HG02678 (cell line): ENCODE data around the gene TBCD.

Experiments
- ATAC-seq: cut with Tn5 transposase; IDR thresholded peaks from one replicate; pipeline ENCODE4 v1.9.1; 2021; ENCODE audit warnings: mild to moderate bottlenecking, moderate library complexity; ENCODE audit not compliant: unreplicated experiment

Gene TBCD

DNA sequence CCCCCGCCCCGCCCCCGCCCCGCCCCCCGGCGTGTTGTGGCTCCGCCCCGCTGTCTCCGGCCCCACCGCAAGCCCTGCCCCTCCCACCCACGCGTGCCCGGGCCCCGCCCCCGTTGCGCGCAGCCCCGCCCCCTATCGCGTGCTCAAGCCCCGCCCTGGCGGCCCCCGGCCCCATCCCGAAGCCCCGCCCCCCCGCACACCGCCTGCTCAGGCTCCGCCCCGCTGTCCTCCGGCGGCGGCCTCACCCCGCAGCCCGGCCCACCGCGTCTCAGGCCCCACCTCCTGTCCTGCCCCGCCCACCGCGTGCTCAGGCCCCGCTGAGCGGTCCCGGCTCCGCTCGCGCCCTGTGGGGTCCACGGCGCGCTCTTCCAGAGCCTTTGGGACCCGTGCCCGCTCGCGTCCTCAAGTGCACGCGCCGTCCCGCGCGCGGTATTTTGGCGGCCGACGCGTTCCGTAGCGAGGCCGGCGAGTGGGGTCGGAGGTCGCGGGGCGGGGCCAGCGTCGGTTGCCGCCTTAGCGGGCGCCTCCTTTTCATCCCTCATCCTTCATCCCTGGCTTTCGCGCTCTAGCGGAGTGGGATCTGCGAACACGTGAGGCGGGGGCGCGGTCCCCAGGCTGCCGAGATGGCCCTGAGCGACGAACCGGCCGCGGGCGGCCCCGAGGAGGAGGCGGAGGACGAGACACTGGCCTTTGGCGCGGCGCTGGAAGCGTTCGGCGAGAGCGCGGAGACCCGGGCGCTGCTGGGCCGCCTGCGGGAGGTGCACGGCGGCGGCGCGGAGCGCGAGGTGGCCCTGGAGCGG, at the start of gene TBCD:
Gene TBCD, plus strand, starts transcription at position 495 of the 800 bp plus-strand sequence. Its CDS starts 129 bp downstream, at position 624.
- peak; percentile 78 for ATAC-seq

DNA sequence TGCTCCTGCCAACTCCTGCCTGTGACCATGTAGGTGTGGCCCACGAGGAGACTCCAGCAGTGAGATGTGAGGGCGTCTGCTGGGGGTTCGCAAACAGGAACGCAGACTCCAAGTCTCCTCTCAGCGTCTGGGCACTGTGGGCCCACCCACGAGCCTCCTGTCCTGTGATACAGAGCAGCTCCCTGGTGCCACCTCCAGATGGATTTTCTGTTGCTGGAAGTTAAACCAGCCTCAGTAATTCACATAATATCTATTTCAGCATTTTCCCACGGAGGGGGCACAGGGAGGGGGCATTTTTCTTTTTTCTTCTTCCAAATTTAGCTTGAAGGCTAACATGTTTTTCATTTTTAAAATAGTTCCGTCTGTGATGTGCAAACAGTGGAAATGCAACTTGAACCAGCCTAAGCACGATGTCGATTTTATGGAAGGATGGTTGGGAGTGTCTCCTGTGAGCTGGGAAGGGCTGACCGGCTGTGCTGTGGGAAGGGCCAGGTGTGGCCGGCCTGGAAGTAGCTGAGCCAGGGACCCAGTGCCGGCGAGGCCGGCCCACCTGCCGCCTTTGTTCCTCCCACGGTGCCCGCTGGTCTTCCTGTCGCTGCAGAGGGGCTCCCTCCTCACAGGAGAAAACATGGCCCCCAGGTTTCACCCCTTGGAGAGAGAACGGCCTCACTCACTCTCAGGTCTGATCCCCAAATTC, 49.5 kb upstream of the TBCD start:
- ATAC-seq, result no peak

DNA sequence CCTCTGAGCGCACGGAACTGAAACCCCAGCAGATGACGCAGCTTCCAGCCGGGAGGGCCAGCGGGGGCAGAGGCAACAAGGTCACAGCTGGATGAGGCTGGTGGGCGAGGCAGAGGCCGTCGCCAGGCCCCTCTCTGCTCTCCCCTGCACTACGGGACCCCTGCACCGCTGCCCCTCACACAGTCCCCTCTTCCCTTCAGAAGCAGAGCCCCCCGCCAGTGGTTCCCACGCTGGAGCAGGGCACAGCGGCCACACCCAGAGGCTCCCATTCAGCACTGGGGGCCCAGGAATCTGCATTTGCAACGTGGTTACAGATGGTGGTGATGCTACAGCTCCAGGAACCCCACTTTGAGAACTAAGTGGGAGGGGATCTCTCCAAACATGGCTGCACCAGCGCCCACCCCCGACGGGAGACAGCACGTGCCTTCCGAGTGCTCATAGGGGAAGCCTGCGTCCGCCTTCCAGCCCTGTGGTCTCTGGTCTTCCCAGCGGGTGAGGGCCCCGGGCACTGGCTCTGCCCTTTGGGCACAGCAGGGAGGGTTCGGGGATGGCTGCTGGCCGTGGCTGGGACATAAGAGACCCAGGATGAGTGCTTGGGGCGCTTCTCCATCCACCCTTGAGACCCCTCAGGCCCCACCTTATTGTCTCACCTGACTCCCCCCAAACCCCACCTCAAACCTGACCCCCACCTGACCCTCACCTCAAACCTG, 48.7 kb upstream of the TBCD start:
- no peak for ATAC-seq

DNA sequence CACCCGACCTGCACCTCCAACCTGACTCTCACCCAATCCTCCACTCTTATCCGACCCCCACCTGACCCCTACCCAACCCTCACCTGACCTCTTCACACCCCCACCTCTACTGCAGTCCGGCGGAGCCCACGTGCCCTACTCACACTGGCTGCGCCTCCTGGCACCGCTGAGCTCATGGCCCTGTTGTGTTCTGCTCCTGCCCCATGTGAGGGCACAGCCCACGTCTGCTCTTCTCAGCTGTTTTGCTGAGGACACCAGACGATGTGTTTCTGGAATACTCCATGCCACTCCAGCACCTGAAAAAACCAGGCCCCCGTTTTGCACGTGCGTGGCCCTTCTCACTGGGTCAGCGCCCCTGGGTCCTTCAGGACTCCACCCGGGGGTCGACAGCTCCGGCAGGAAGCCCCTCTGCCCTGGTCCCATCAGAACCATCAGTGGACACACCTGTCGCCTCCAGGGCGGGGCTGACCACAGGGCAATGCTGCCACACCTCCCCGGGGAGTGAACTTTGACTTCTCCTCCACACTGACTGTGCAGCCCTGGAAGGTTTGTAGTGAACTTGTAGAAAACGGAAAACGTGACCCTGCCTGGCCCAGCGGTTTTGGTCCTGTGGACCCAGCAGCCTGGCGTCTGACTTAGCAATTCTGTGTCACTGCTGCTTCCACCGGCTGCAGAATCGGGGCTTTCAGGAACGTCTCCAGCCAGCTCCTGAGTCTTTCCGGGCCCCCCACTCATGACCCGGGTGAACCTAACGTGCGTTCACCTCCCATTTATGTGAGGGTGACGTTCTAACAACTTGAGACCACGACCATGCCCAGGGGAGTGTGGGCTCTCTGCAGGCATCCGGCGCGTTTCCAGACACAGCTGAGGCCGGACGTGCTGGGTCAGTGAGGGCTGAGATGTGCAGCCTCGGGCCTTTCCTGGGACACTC, 47.7 kb upstream of the TBCD start:
- no peak for ATAC-seq

DNA sequence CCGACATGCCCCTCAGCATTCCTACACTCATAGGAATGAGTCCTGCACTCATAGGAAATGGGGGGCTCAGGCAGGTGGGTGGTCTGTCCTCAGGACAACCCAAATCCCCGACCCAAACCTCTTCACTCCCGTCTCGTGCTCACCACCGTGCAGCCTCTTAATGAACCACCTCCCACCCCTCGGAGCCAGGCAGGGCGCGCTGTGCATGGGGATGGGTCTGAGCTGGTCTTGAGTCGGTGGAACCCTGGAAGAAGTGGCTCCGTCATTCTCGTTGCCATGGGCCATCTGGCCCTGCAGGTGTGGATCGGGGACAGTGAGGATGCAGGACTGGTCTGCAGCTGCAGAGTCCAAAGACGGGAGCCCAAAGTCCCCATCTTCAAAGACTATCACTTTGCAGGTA, 47.0 kb upstream of the TBCD start:
- no peak for ATAC-seq

DNA sequence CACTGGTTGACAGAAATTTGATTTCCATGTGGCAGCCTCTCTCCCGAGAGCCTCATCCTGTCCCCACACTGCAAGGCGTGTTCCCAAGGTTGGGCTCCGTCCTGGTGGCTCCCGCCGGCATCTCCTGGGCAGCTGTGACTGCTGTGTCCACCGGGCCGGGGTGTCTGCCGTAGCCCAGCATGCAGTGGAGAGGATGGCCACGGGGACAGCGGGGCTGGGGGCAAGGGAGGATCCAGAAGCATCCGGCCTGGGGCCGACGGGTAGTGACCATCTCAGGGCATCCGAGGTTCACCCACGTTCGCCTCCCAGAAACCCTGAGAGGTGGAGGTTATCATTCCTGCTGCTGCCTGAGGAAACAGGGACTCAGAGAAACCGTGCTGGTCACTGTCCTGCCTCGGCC, 46.1 kb upstream of the TBCD start:
- ATAC-seq, result no peak

DNA sequence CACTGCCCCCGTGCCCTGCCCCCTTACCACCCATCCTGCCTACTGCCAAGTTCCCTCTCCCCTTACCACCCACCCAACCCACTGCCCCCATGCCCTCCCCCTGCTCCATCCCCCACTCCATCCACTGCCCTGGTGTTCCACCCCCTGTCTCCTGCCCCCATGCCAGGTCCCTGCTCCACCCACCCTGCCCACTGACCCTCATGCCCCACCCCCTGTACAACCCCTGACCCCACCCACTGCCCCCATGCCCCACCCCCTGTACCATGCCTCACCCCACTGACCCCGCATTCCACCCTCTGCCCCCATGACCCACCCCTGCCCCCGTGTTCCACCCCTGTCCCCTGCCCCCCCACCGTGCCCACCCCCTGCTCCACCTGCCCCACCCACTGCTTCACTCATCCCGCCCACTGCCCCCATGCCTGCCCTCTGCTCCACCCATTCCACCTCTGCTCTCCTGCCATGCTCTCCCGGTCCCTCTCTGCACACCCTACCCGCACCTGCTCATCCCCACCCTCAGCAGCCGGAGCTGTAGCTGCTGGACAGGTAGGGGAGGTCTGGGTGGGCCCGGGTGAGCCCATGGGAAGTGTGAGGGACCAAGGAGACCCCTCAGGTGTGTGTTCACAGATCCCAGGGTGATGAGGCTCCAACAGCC, 42.7 kb upstream of the TBCD start:
- no peak for ATAC-seq

DNA sequence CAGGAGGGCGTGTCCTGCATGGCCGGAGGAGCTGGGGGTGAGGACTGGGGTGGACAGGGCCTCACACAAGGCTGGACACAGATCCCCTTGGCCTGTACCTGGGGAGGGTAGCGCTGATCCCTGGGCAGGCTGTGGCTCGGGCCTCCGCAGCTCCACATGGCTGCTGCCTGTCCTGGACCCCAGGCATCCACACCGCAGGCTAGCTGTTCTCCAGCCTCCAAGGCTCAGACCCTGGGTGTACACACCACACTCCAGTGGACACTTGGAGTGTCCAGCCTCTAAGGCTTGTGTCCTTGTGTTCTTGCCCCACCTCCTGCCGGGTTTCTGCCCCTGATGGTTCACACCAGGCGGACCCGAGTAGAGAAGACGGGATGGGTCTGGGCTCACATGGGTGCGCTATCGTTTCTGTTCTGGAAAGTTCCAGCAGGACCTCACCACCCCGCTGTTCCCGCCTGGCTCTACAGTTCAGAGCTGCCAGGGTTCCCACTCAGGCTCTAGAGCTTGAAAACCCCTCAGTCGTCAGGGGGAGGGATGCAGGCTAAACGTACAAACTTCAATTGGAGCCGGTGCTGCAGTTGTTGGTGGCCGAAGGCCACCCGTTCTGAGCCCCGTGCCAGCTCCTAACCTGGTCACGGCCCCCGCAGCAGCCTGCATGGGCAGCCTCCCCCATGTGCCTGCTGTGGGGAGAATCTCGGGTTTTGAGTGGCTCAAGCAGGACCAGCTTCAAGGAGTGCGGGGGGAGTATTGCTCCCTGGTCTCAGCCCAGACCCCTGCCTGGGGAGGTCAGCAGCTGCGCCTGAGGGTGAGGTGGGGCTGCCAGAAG, 42.0 kb upstream of the TBCD start:
- ATAC-seq, result no peak

DNA sequence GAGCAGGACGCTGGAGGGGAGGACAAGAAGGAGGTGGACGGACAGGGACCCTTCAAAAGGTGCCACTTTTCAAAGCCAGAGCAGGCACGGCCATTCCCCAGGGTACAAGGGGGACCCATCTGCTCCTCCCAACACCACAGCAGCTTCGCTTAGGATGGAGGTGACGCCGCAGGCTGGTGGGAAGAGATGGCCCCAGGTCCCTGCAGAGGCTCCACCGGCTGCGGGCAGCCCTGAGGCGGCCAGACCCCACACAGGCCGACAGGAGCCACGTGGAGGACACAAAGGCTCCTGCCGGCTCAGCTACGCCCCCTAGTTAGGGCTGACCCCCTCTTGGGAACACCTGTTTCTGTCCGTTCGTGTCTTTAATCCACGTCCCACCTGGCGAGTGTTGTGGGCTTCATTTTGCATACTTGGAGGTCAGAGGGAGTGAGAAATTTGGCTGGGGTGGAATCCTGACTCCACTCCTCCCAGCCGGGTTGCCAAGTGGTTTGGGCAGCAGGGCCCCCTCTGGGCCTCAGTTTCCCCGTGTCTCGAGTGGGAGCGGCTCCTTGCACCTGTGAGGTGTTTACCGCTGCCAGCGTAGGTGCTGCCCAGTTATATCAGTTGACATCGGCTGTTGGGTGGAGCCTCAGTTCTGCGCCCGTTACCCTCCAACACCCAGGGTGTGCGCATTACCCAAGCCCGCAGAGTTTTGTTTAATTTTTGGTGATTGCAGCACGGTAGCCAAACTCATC, 41.2 kb upstream of the TBCD start:
- no peak for ATAC-seq

DNA sequence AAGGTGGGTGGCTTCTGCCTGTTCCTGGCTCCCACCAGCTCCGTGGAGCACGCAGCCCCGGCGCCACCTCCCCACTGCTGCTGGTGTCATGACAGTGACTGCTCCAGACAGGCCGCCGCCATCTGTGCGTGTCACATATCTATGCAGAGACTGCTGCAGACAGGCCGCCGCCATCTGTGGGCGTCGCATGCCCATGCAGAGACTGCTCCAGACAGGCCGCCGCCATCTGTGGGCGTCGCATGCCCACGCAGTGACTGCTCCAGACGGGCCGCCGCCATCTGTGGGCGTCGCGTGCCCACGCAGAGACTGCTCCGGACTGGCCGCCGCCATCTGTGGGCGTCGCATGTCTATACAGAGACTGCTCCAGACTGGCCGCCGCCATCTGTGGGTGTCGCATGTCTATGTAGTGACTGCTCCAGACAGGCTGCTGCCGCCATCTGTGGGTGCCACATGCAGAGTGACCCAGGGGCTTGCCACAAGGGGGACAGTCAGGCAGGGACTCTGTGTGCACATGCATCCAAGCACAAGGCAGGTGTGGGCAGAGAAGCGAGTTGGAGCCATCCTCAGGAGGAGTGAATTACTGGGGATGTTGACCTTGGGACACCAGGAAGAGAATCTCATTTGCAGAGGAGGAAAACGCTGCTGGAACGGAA, 38.7 kb upstream of the TBCD start:
- ATAC-seq, result no peak

DNA sequence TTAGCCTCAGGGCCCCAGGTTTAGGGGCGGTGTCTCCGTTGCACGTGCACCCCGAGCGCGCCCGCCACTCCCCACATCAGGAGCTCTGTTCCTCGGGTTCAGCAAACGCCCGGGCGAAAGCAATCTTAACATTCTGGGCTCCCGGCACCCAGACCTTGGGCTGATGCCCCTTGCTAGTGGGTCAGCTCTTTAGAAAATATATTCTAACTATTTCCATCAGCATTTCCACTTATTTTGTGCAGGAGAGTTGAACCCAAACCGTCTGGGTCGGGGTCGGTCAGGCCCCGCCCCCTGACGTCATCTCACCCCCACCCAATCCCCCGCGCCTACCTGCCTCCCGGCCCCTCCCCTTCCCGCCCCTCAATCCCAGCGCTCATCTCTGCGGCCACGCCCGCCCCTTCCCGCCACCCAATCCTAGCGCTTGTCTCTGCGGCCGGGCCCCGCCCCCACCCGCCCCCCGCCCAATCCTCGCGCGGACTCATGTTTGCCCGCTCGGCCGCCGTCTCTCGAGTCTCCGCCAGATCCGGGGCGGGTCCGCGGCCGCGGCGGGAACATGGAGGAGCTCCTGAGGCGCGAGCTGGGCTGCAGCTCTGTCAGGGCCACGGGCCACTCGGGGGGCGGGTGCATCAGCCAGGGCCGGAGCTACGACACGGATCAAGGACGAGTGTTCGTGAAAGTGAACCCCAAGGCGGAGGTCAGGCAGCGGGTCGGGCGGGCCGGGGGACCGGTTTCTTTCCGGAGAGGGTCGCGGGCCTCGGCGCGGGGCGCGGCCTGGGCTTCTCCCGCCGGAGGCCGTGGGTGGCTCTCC, 35.5 kb upstream of the TBCD start, which contains the start of gene FN3KRP:
Gene FN3KRP, plus strand, starts transcription at position 504 of the 808 bp plus-strand sequence. Its CDS starts 50 bp downstream, at position 554.
- peak; percentile 82 for ATAC-seq

DNA sequence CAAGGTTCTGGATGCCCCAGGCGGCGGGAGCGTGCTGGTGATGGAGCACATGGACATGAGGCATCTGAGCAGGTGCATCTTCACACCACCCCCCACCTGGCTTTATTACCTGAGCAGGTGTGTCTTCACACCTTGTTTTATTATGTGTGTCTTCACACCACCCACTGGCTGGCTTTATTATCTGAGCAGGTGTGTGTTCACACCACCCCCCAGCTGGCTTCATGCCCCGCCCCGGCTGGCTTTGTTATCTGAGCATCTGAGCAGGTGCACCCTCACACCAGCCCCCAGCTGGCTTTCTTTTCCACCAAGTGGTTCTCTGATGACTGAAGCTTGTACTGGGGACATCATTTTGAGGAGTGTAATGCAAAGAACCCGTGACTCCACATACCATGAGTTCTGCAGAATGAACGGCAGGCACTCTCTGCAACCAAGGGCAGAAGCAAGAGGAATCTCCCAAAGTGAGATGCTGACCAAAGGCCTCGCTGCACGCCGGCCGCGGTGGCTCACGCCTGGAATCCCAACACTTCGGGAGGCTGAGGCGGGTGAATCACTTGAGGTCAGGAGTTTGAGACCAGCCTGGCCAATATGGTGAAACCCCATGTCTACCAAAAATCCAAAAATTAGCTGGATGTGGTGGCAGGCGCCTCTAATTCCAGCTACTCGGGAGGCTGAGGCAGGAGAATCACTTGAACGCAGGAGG, 32.7 kb upstream of the TBCD start:
- ATAC-seq, result no peak

DNA sequence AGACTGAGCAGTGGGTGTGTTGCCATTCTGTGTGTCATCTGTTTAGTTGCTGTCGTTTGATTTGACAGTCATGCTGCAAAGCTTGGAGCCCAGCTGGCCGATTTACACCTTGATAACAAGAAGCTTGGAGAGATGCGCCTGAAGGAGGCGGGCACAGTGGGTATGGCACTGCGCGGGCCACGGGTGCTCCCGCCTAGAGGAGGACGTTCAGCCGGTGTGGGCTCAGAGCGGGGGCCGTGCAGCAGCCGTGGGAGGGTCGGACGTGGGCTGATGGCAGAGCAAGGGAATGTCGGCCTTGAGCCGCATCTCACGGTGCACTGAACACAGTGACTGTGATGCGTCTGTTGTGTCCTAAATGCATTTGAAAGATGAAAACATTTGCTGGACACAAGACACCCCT, 31.7 kb upstream of the TBCD start:
- no peak for ATAC-seq

DNA sequence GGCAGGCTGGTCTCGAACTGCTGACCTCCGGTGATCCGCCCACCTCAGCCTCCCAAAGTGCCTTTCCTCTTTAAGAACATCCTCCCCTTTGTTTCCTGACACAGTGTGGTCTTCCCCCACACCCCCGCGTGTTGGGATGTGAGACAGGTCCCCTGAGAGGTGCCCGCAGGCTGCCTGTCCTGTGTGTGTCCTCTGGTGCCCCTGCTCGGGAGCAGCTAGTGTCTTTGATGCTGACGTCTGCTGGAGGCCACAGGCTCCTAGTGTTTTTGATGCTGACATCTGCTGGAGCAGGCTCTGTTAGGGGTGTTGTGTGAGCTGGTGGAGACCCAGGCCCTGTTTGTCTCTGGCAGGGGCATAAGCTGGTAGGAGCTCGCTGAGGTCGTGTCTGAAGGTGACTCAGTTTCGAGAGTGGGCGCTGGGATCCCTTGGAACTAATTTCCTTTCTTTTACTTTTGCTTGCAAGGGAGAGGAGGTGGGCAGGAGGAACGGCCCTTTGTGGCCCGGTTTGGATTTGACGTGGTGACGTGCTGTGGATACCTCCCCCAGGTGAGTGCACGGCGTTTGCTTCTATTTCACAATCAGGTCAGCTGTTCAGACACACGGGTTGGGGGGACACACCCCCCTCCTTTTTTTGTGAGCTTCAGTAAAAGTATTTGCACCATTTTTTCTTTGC, 29.4 kb upstream of the TBCD start:
- no peak for ATAC-seq

DNA sequence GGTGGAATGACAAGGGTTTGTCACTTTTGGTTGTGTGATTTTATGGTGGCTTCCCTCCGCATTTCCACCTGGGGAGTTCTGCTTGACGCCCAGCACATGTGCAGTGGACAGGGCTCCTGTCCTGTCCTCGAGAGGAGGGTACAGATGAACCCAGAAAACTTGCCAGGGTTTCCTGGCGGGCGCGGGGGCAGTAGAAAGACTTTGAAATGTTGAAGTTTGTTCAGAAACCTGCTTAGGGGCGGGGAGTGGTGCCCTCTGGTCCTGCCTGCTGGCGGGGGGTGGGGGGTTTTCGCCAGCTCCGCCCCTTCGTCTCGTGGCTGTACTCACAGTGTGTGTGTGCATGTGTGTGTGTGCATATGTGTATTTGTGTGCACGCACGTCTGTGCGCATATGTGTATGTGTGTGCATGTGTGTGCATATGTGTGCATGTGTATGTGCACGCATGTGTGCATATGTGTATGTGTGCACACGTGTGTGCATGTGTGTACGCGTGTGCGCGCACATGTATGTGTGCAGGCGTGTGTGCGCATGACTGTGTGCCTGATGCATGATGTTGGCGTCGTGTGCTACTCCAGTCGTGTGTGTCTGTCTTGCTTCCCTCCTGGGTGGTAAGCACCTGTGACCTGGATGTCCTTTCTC, 28.6 kb upstream of the TBCD start:
- no peak for ATAC-seq

DNA sequence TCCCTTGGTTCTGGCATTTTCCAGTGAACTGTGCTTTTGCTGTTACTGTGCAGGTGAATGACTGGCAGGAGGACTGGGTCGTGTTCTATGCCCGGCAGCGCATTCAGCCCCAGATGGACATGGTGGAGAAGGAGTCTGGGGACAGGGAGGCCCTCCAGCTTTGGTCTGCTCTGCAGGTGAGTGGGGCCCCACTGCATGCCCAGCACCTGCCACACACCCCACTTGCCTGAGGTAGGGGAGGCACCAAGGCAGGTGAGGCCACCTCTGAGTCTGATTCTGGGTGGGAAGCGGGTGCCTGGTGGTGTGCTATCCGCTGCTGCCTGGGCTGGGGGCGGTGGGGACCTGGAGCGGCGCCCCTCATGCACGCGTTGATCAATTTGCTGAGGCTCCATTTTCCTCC, 25.4 kb upstream of the TBCD start:
- no peak for ATAC-seq
